SU-DHL-6 (cell line): ENCODE results near the gene ARSB.

ENCODE experiments used
- H2AFZ ChIP-seq: fragments of 200-600 bp; sonication (generic); 2 replicates; pipeline ENCODE4 v1.6.1; 2014; ENCODE audit warnings: low read depth, mild to moderate bottlenecking, moderate library complexity, mixed read lengths, antibody characterized with exemption, low read length; ENCODE audit not compliant: severe bottlenecking
- H3F3A ChIP-seq: fragments of 200-600 bp; shearing (Covaris generic); 2 replicates; pipeline ENCODE4 v1.6.0; 2016; ENCODE audit warnings: antibody characterized with exemption, mild to moderate bottlenecking; ENCODE audit not compliant: insufficient read depth
- H3K27ac ChIP-seq: fragments of 200-600 bp; sonication (generic); 2 replicates; pipeline ENCODE4 v1.5.1; 2016; ENCODE audit warnings: low read depth, mild to moderate bottlenecking, low read length, moderate library complexity, mixed read lengths
- H3K27me3 ChIP-seq: fragments of 200-600 bp; sonication (generic), shearing (Covaris generic); 2 replicates; pipeline ENCODE4 v1.6.0; 2014; ENCODE audit warnings: mild to moderate bottlenecking, low read length
- H3K36me3 ChIP-seq: fragments of 200-600 bp; sonication (generic); 2 replicates; pipeline ENCODE4 v1.6.1; 2014; ENCODE audit warnings: mild to moderate bottlenecking, low read length, mixed read lengths
- H3K4me2 ChIP-seq: fragments of 300-600, 200-600 bp; shearing (Covaris generic), sonication (generic); 2 replicates; pipeline ENCODE4 v1.6.0; 2014; ENCODE audit warnings: low read length, low read depth, mild to moderate bottlenecking; ENCODE audit not compliant: poor library complexity, severe bottlenecking
- H3K4me3 ChIP-seq: fragments of 200-600 bp; sonication (generic); 2 replicates; pipeline ENCODE4 v1.5.1; 2014; ENCODE audit warnings: antibody characterized with exemption, low read length, mild to moderate bottlenecking, mixed read lengths; ENCODE audit not compliant: insufficient read depth, poor library complexity, severe bottlenecking
- H3K79me2 ChIP-seq: fragments of 200-600 bp; sonication (generic); 2 replicates; pipeline ENCODE4 v1.6.1; 2014; ENCODE audit warnings: mild to moderate bottlenecking, low read length, moderate library complexity; ENCODE audit not compliant: insufficient read depth
- H3K9ac ChIP-seq: fragments of 200-600 bp; sonication (generic); 2 replicates; pipeline ENCODE4 v1.7.0; 2014; ENCODE audit warnings: mild to moderate bottlenecking, low read length
- H3K9me2 ChIP-seq: fragments of 200-600 bp; sonication (generic); replicated peaks from 2 replicates; pipeline ENCODE4 v1.6.1; 2014; ENCODE audit warnings: low read length; ENCODE audit not compliant: insufficient read depth
- H3K9me3 ChIP-seq: fragments of 200-600 bp; sonication (generic); 2 replicates; pipeline ENCODE4 v1.6.1; 2014; ENCODE audit warnings: low read length, mixed read lengths; ENCODE audit not compliant: insufficient read depth
- H4K20me1 ChIP-seq: fragments of 200-600 bp; sonication (generic); 2 replicates; pipeline ENCODE4 v1.6.1; 2014; ENCODE audit warnings: low read depth, mild to moderate bottlenecking, antibody characterized with exemption, low read length, moderate library complexity, mixed read lengths
- CTCF ChIP-seq: fragments of 200-600 bp; sonication (generic); IDR thresholded peaks from one replicate; pipeline ENCODE4 v1.5.1; 2017; ENCODE audit warnings: antibody characterized with exemption, mild to moderate bottlenecking, low read length, moderate library complexity; ENCODE audit not compliant: insufficient read depth, poor library complexity, severe bottlenecking
- EZH2phosphoT487 ChIP-seq: fragments of 200-600 bp; sonication (generic), shearing (Covaris generic); conservative IDR thresholded peaks from 2 replicates; pipeline ENCODE4 v1.6.1; 2018; ENCODE audit warnings: mild to moderate bottlenecking, antibody characterized with exemption, low read length, moderate library complexity, mixed read lengths

Gene ARSB

GRCh38 chr5:78985116-78985724 lies at the start of gene ARSB:
TSS of gene ARSB (minus strand) at chr5:78985310. CDS start at chr5:78985248, 62 bp downstream.
- H3K4me2 ChIP-seq, result peak within 1 kb of the TSS; percentile 84

DNA sequence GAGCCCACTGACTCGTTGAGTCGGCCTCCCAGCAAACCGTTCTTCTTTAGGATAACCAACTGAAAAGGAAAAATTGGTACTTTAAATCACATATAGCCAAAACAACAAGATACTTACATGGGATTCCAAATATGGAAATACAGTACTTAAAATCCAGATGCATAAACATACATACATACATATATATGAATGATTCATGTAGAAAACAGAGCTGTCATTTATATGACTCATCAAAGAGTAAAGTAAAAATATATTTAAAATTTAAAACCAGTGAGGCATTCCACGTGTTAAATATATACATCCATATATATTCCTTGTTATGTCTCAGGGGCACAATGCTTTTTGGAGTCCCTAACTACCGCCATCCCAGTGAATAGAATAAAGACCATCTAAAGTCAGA lies 47.7 kb upstream of the ARSB start:
- H3K79me2 ChIP-seq, result no peaks in the 10 kb centered on the region
- H2AFZ ChIP-seq, result no peak overlapping the region
- no peak overlapping the region for H3K27ac ChIP-seq
- TF ChIP-seq EZH2phosphoT487 (no peak), CTCF (no peak)
- H3K27me3 ChIP-seq, result no peaks in the 10 kb centered on the region
- no peak overlapping the region for H3K4me2 ChIP-seq
- H3K4me3 ChIP-seq, result no peak overlapping the region
- H3K9me2 ChIP-seq, result no peaks in the 10 kb centered on the region
- no peaks in the 10 kb centered on the region for H3K36me3 ChIP-seq
- no peaks in the 10 kb centered on the region for H4K20me1 ChIP-seq
- H3K9me3 ChIP-seq, result no peaks in the 10 kb centered on the region
- H3F3A ChIP-seq, result no peaks in the 10 kb centered on the region
- no peak overlapping the region for H3K9ac ChIP-seq

More at GRCh38 chr5:78985116-78985724, at the start of gene ARSB:
- Histone ChIP-seq H3K9me3 (no peaks in the 10 kb centered on the region), H3F3A (peaks cover 23% of the 10 kb centered on the region), H3K27me3 (no peaks in the 10 kb centered on the region), H3K79me2 (no peaks in the 10 kb centered on the region), H3K36me3 (no peaks in the 10 kb centered on the region), H3K9ac (peak within 1 kb of the TSS; percentile 79), H2AFZ (peak within 1 kb of the TSS; percentile 81), H3K9me2 (no peaks in the 10 kb centered on the region), H4K20me1 (no peaks in the 10 kb centered on the region), H3K4me3 (peak within 1 kb of the TSS; percentile 56), H3K27ac (peak within 1 kb of the TSS; percentile 84)
- TF ChIP-seq EZH2phosphoT487, result no peak
- no peak for TF ChIP-seq CTCF

- TF ChIP-seq EZH2phosphoT487 (no peak), CTCF (no peak)
- H3K9me3 ChIP-seq, result no peaks in the 10 kb centered on the region
- no peak overlapping the region for H3K9ac ChIP-seq
- no peak overlapping the region for H3K27ac ChIP-seq
- no peak overlapping the region for H2AFZ ChIP-seq
- H3F3A ChIP-seq, result no peaks in the 10 kb centered on the region
- no peak overlapping the region for H3K4me3 ChIP-seq
- no peaks in the 10 kb centered on the region for H3K36me3 ChIP-seq
- no peaks in the 10 kb centered on the region for H3K27me3 ChIP-seq
- H3K9me2 ChIP-seq, result no peaks in the 10 kb centered on the region
- no peak overlapping the region for H3K4me2 ChIP-seq
- no peaks in the 10 kb centered on the region for H3K79me2 ChIP-seq
- no peaks in the 10 kb centered on the region for H4K20me1 ChIP-seq
Observed at GRCh38 chr5:79032031-79032695, 47.1 kb upstream of the ARSB start.
